GM12864 (cell line): ENCODE measurements around the gene IL1RL1.
A peak's percentile ranks its signal among the peaks of the same experiment; 100 is the strongest.

Experiments used
- DNase-seq: peaks from one replicate; pipeline ENCODE4 v3.0.0-alpha.2; 2011; ENCODE audit warnings: low read depth
- H3K4me3 ChIP-seq: 2 replicates; pipeline ENCODE4 v1.5.1; 2011; ENCODE audit warnings: mild to moderate bottlenecking, low read depth, low read length, control low read depth
- CTCF ChIP-seq: IDR thresholded peaks from 2 replicates; pipeline ENCODE4 v1.5.1; 2011; ENCODE audit warnings: low read depth, mild to moderate bottlenecking, moderate library complexity, low read length, control low read depth, inconsistent platforms; ENCODE audit errors: missing control alignments

Gene IL1RL1

GRCh38 chr2:102269200-102269524 is 42.2 kb upstream of the IL1RL1 start:
- H3K4me3 ChIP-seq, result no peak overlapping the region
- TF ChIP-seq CTCF, result no peak
- no peak for DNase-seq

GRCh38 chr2:102271844-102272243 is 39.5 kb upstream of the IL1RL1 start:
- no peak overlapping the region for H3K4me3 ChIP-seq
- DNase-seq, result no peak
- peak; percentile 22 for TF ChIP-seq CTCF

GRCh38 chr2:102273619-102274211 is 37.6 kb upstream of the IL1RL1 start:
- no peak for DNase-seq
- no peak overlapping the region for H3K4me3 ChIP-seq
- TF ChIP-seq CTCF, result no peak

GRCh38 chr2:102276549-102277201 is 34.7 kb upstream of the IL1RL1 start:
- H3K4me3 ChIP-seq, result no peak overlapping the region
- no peak for TF ChIP-seq CTCF
- DNase-seq, result no peak

GRCh38 chr2:102277202-102277700 is 34.1 kb upstream of the IL1RL1 start:
- no peak for TF ChIP-seq CTCF
- no peak for DNase-seq
- no peak overlapping the region for H3K4me3 ChIP-seq

GRCh38 chr2:102278720-102279390 is 32.5 kb upstream of the IL1RL1 start:
- no peak for DNase-seq
- no peak overlapping the region for H3K4me3 ChIP-seq
- no peak for TF ChIP-seq CTCF
